Measurements from ENCODE around the gene PSMA6.
"Not testable (repeated sequence)": the region's sequence is repeated elsewhere in the genome, so short reads cannot be mapped to it uniquely, and the experiment has no call there.

The PSMA6 gene

GRCh38 chr14:35346738-35347322 lies 54.6 kb downstream of the PSMA6 start:
- no peak for DNase-seq

GRCh38 chr14:35347323-35348043 lies 55.3 kb downstream of the PSMA6 start:
- no peak for DNase-seq

GRCh38 chr14:35348044-35348380 lies 55.8 kb downstream of the PSMA6 start:
- not testable (repeated sequence) for DNase-seq

- no peak for DNase-seq
Measured at GRCh38 chr14:35349496-35350365, 57.5 kb downstream of the PSMA6 start.

GRCh38 chr14:35351497-35351896 lies 59.3 kb downstream of the PSMA6 start:
- DNase-seq = no peak

- no peak for DNase-seq
Measured at GRCh38 chr14:35351897-35352273, 59.7 kb downstream of the PSMA6 start.

GRCh38 chr14:35352274-35353233 lies 60.4 kb downstream of the PSMA6 start:
- DNase-seq = no peak

GRCh38 chr14:35353409-35354172 lies 61.4 kb downstream of the PSMA6 start:
- DNase-seq = no peak

GRCh38 chr14:35355235-35355634 lies 63.1 kb downstream of the PSMA6 start:
- not testable (repeated sequence) for DNase-seq

- no peak for DNase-seq
Measured at GRCh38 chr14:35355981-35356841, 64.0 kb downstream of the PSMA6 start.

GRCh38 chr14:35359655-35360054 lies 67.5 kb downstream of the PSMA6 start:
- not testable (repeated sequence) for DNase-seq

- no peak for DNase-seq
Measured at GRCh38 chr14:35361141-35361480, 68.9 kb downstream of the PSMA6 start.

- DNase-seq = no peak
Measured at GRCh38 chr14:35362450-35362849, 70.3 kb downstream of the PSMA6 start.

GRCh38 chr14:35362911-35363374 lies 70.8 kb downstream of the PSMA6 start:
- no peak for DNase-seq

- no peak for DNase-seq
Measured at GRCh38 chr14:35365130-35366055, 73.2 kb downstream of the PSMA6 start.

GRCh38 chr14:35366056-35366451 lies 73.9 kb downstream of the PSMA6 start:
- DNase-seq = no peak

GRCh38 chr14:35366521-35366976 lies 74.4 kb downstream of the PSMA6 start:
- DNase-seq = no peak

- DNase-seq = no peak
Measured at GRCh38 chr14:35367056-35367372, 74.8 kb downstream of the PSMA6 start.
